Measurements from ENCODE around the gene HSDL2.

- TF ChIP-seq CEBPZ (IDR thresholded peaks at IDR 0.05; ENCODE audit: low read depth, low read length) (no peak), BCLAF1 (IDR thresholded peaks at IDR 0.05) (no peak), CUX1 (IDR thresholded peaks at IDR 0.05; ENCODE audit: insufficient replicate concordance, low read depth, low read length) (no peak), SMC3 (IDR thresholded peaks at IDR 0.05; ENCODE audit: borderline replicate concordance, low read length) (no peak), NFYB (IDR thresholded peaks at IDR 0.05; ENCODE audit: insufficient read depth, low read depth, low read length) (no peak), EP300 (IDR thresholded peaks at IDR 0.05; ENCODE audit: borderline replicate concordance in 1 of 2, control insufficient read depth in 1 of 2, low read depth in 2 of 2, low read length in 2 of 2) (no peak), USF1 (IDR thresholded peaks at IDR 0.05; ENCODE audit: borderline replicate concordance, extremely low read length, insufficient read depth, low read depth, low read length) (no peak), ZNF274 (IDR thresholded peaks at IDR 0.05; ENCODE audit: insufficient read depth, insufficient read length) (no peak), ZZZ3 (IDR thresholded peaks at IDR 0.05; ENCODE audit: control insufficient read depth, insufficient read length, low read depth) (no peak), ZNF592 (IDR thresholded peaks at IDR 0.05) (no peak)
- TF ChIP-seq, protein P1, sequence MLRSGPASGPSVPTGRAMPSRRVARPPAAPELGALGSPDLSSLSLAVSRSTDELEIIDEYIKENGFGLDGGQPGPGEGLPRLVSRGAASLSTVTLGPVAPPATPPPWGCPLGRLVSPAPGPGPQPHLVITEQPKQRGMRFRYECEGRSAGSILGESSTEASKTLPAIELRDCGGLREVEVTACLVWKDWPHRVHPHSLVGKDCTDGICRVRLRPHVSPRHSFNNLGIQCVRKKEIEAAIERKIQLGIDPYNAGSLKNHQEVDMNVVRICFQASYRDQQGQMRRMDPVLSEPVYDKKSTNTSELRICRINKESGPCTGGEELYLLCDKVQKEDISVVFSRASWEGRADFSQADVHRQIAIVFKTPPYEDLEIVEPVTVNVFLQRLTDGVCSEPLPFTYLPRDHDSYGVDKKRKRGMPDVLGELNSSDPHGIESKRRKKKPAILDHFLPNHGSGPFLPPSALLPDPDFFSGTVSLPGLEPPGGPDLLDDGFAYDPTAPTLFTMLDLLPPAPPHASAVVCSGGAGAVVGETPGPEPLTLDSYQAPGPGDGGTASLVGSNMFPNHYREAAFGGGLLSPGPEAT (IDR thresholded peaks at IDR 0.05; ENCODE audit: low read depth), result no peak
- TF ChIP-seq, protein P2, sequence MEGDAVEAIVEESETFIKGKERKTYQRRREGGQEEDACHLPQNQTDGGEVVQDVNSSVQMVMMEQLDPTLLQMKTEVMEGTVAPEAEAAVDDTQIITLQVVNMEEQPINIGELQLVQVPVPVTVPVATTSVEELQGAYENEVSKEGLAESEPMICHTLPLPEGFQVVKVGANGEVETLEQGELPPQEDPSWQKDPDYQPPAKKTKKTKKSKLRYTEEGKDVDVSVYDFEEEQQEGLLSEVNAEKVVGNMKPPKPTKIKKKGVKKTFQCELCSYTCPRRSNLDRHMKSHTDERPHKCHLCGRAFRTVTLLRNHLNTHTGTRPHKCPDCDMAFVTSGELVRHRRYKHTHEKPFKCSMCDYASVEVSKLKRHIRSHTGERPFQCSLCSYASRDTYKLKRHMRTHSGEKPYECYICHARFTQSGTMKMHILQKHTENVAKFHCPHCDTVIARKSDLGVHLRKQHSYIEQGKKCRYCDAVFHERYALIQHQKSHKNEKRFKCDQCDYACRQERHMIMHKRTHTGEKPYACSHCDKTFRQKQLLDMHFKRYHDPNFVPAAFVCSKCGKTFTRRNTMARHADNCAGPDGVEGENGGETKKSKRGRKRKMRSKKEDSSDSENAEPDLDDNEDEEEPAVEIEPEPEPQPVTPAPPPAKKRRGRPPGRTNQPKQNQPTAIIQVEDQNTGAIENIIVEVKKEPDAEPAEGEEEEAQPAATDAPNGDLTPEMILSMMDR (IDR thresholded peaks at IDR 0.05 in 2 of 3, conservative IDR thresholded peaks at IDR 0.05 in 1 of 3; ENCODE audit: control insufficient read depth in 2 of 3, extremely low read depth in 1 of 3, insufficient read depth in 1 of 3, low read depth in 3 of 3, low read length in 3 of 3), result no peak
- TF ChIP-seq, protein P3, sequence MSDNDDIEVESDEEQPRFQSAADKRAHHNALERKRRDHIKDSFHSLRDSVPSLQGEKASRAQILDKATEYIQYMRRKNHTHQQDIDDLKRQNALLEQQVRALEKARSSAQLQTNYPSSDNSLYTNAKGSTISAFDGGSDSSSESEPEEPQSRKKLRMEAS (IDR thresholded peaks at IDR 0.05; ENCODE audit: low read depth, low read length), result no peak
These were observed 2.8 kb upstream of the HSDL2 start for GRCh38 chr9:112377087-112377486.
